SU-DHL-6 (cell line): ENCODE measurements around the gene AP5S1.

Experiments
- H2AFZ ChIP-seq: fragments of 200-600 bp; sonication (generic); 2 replicates; pipeline ENCODE4 v1.6.1; 2014; ENCODE audit warnings: low read depth, mild to moderate bottlenecking, moderate library complexity, mixed read lengths, antibody characterized with exemption, low read length; ENCODE audit not compliant: severe bottlenecking
- H3F3A ChIP-seq: fragments of 200-600 bp; shearing (Covaris generic); 2 replicates; pipeline ENCODE4 v1.6.0; 2016; ENCODE audit warnings: antibody characterized with exemption, mild to moderate bottlenecking; ENCODE audit not compliant: insufficient read depth
- H3K27ac ChIP-seq: fragments of 200-600 bp; sonication (generic); 2 replicates; pipeline ENCODE4 v1.5.1; 2016; ENCODE audit warnings: low read depth, mild to moderate bottlenecking, low read length, moderate library complexity, mixed read lengths
- H3K27me3 ChIP-seq: fragments of 200-600 bp; sonication (generic), shearing (Covaris generic); 2 replicates; pipeline ENCODE4 v1.6.0; 2014; ENCODE audit warnings: mild to moderate bottlenecking, low read length
- H3K36me3 ChIP-seq: fragments of 200-600 bp; sonication (generic); 2 replicates; pipeline ENCODE4 v1.6.1; 2014; ENCODE audit warnings: mild to moderate bottlenecking, low read length, mixed read lengths
- H3K4me2 ChIP-seq: fragments of 300-600, 200-600 bp; shearing (Covaris generic), sonication (generic); 2 replicates; pipeline ENCODE4 v1.6.0; 2014; ENCODE audit warnings: low read length, low read depth, mild to moderate bottlenecking; ENCODE audit not compliant: poor library complexity, severe bottlenecking
- H3K4me3 ChIP-seq: fragments of 200-600 bp; sonication (generic); 2 replicates; pipeline ENCODE4 v1.5.1; 2014; ENCODE audit warnings: antibody characterized with exemption, low read length, mild to moderate bottlenecking, mixed read lengths; ENCODE audit not compliant: insufficient read depth, poor library complexity, severe bottlenecking
- H3K79me2 ChIP-seq: fragments of 200-600 bp; sonication (generic); 2 replicates; pipeline ENCODE4 v1.6.1; 2014; ENCODE audit warnings: mild to moderate bottlenecking, low read length, moderate library complexity; ENCODE audit not compliant: insufficient read depth
- H3K9ac ChIP-seq: fragments of 200-600 bp; sonication (generic); 2 replicates; pipeline ENCODE4 v1.7.0; 2014; ENCODE audit warnings: mild to moderate bottlenecking, low read length
- H3K9me2 ChIP-seq: fragments of 200-600 bp; sonication (generic); replicated peaks from 2 replicates; pipeline ENCODE4 v1.6.1; 2014; ENCODE audit warnings: low read length; ENCODE audit not compliant: insufficient read depth
- H3K9me3 ChIP-seq: fragments of 200-600 bp; sonication (generic); 2 replicates; pipeline ENCODE4 v1.6.1; 2014; ENCODE audit warnings: low read length, mixed read lengths; ENCODE audit not compliant: insufficient read depth
- H4K20me1 ChIP-seq: fragments of 200-600 bp; sonication (generic); 2 replicates; pipeline ENCODE4 v1.6.1; 2014; ENCODE audit warnings: low read depth, mild to moderate bottlenecking, antibody characterized with exemption, low read length, moderate library complexity, mixed read lengths
- EZH2phosphoT487 ChIP-seq: fragments of 200-600 bp; sonication (generic), shearing (Covaris generic); conservative IDR thresholded peaks from 2 replicates; pipeline ENCODE4 v1.6.1; 2018; ENCODE audit warnings: mild to moderate bottlenecking, antibody characterized with exemption, low read length, moderate library complexity, mixed read lengths
- TF ChIP-seq, protein P1 (sequence below): fragments of 200-600 bp; sonication (generic); IDR thresholded peaks from one replicate; pipeline ENCODE4 v1.5.1; 2017; ENCODE audit warnings: antibody characterized with exemption, mild to moderate bottlenecking, low read length, moderate library complexity; ENCODE audit not compliant: insufficient read depth, poor library complexity, severe bottlenecking

AP5S1 gene

DNA sequence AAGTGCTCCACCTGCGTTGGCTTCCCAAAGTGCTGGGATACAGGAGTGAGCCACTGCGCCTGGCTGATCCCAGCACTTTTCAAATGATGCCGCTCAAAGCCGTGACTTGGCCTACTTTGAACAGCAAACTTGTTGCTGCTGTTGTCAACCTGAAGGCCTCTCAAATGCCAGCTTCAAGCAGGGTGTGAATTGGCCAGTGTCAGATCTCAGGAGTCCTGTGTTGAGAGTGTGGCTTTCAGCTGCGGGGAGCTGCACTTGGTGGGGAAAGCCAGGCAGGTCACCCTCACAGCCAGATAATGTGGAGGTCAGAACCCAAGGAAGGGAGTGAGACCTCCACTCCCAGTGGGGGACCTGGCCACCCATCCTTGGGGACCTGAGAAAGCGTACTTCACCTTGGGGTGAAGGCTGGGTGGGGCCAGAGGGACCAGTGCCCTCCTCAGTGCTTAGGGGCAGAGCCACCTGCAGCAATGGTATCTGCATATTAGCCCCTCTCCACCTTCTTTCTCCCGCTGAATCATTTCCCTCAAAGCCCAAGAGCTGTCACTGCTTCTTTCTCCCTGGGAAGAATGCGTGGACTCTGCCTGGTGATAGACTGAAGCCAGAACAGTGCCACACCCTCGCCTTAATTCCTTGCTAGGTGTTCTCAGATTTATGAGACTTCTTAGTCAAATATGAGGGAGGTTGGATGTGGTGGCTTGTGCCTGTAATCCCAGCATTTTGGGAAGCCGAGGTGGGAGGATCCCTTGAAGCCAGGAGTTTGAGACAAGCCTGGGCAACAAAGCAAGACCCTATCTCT is 49.7 kb downstream of the AP5S1 start:
- Histone ChIP-seq H3K9me2 (no peaks in the 10 kb centered on the region), H3K79me2 (0 out of 2 replicates have a peak, but pooled peaks cover 4% of the 10 kb centered on the region), H3K9me3 (no peaks in the 10 kb centered on the region), H3K36me3 (peaks cover 4% of the 10 kb centered on the region; the same call in 1 of the 2 replicates), H3K9ac (no peak overlapping the region), H3K4me3 (no peak overlapping the region), H3F3A (0 out of 2 replicates have a peak, but pooled peaks cover under 1% of the 10 kb centered on the region), H3K4me2 (no peak overlapping the region), H3K27ac (no peak overlapping the region), H4K20me1 (no peaks in the 10 kb centered on the region), H3K27me3 (no peaks in the 10 kb centered on the region), H2AFZ (no peak overlapping the region)
- no peak for TF ChIP-seq EZH2phosphoT487
- TF ChIP-seq, protein P1, sequence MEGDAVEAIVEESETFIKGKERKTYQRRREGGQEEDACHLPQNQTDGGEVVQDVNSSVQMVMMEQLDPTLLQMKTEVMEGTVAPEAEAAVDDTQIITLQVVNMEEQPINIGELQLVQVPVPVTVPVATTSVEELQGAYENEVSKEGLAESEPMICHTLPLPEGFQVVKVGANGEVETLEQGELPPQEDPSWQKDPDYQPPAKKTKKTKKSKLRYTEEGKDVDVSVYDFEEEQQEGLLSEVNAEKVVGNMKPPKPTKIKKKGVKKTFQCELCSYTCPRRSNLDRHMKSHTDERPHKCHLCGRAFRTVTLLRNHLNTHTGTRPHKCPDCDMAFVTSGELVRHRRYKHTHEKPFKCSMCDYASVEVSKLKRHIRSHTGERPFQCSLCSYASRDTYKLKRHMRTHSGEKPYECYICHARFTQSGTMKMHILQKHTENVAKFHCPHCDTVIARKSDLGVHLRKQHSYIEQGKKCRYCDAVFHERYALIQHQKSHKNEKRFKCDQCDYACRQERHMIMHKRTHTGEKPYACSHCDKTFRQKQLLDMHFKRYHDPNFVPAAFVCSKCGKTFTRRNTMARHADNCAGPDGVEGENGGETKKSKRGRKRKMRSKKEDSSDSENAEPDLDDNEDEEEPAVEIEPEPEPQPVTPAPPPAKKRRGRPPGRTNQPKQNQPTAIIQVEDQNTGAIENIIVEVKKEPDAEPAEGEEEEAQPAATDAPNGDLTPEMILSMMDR, result no peak

DNA sequence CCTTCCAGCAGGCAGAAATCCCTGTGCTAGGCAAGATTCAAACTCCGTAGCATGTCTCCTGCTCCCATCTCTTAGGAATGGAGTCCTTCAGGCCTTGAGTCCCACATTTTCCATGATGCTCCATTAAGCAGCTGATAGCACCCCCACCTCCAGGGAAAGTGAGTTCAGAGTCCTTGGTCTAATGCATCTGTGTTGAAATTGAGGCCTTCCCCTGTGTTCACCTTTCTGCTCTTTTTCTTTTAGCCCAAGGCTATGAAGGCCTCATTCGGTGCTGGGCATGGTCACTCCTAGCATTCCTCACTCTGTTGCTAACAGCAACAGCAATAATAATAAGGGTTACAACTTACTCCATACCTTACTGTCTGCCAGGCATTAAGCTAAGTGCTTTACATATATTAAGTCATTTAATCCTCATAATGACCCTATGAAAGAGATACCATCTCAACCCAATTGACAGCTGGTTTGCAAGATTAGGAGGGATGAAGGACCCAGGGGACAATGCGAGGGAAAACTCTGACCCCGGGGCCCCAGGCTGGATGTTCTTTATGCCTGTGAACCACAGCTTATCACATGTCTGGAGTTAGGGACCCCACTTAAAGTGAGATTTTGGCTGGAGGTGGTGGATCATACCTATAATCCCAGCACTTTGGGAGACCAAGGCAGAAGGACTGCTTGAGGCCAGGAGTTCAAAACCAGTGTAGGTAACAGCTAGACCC is 51.4 kb downstream of the AP5S1 start:
- Histone ChIP-seq H3K36me3 (peaks cover 4% of the 10 kb centered on the region; the same call in 1 of the 2 replicates), H3K4me3 (no peak overlapping the region), H3K27me3 (no peaks in the 10 kb centered on the region), H3F3A (peaks cover 4% of the 10 kb centered on the region; the same call in 1 of the 2 replicates), H3K9me2 (no peaks in the 10 kb centered on the region), H4K20me1 (no peaks in the 10 kb centered on the region), H3K9me3 (no peaks in the 10 kb centered on the region), H3K27ac (no peak overlapping the region), H2AFZ (no peak overlapping the region), H3K9ac (no peak overlapping the region), H3K79me2 (0 out of 2 replicates have a peak, but pooled peaks cover 4% of the 10 kb centered on the region), H3K4me2 (no peak overlapping the region)
- TF ChIP-seq, protein P1, result no peak
- TF ChIP-seq EZH2phosphoT487, result no peak

DNA sequence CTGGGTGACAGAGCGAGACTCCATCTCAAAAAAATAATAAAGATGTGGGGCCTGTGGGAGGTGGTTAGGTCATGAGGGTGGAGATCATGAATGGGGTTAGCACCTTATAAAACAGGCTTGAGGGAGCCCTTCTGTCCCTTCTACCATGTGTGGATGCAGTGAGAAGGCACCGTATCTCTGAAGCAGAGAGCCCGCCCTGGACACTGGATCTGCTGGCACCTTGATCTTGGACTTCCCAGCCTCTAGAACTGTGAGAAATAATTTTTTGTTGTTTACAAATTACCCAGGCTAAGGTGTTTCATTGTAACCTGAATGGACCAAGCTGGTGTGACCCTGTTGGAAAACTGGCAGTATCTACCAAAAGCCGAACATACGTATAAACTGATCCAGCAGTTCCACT is 53.2 kb downstream of the AP5S1 start:
- no peak overlapping the region for H3K27ac ChIP-seq
- H3K36me3 ChIP-seq, result peaks cover 4% of the 10 kb centered on the region; the same call in 1 of the 2 replicates
- no peaks in the 10 kb centered on the region for H3K27me3 ChIP-seq
- H3K9me3 ChIP-seq, result no peaks in the 10 kb centered on the region
- H3K79me2 ChIP-seq, result 0 out of 2 replicates have a peak, but pooled peaks cover 4% of the 10 kb centered on the region
- no peak overlapping the region for H3K9ac ChIP-seq
- TF ChIP-seq EZH2phosphoT487, result no peak
- TF ChIP-seq, protein P1, result no peak
- H3F3A ChIP-seq, result peaks cover 4% of the 10 kb centered on the region; the same call in 1 of the 2 replicates
- H3K9me2 ChIP-seq, result no peaks in the 10 kb centered on the region
- H3K4me2 ChIP-seq, result no peak overlapping the region
- H2AFZ ChIP-seq, result no peak overlapping the region
- H4K20me1 ChIP-seq, result no peaks in the 10 kb centered on the region
- H3K4me3 ChIP-seq, result no peak overlapping the region
